Glomerular visceral epithelial cell (primary cell): Measurements from ENCODE around the gene BICD1.
"Not testable (repeated sequence)": the region's sequence is repeated elsewhere in the genome, so short reads cannot be mapped to it uniquely, and the experiment has no call there.

Experiments used
- DNase-seq: peaks from one replicate; pipeline ENCODE4 v3.0.0-alpha.2; 2016; ENCODE audit errors: extremely low spot score

BICD1 gene

DNA sequence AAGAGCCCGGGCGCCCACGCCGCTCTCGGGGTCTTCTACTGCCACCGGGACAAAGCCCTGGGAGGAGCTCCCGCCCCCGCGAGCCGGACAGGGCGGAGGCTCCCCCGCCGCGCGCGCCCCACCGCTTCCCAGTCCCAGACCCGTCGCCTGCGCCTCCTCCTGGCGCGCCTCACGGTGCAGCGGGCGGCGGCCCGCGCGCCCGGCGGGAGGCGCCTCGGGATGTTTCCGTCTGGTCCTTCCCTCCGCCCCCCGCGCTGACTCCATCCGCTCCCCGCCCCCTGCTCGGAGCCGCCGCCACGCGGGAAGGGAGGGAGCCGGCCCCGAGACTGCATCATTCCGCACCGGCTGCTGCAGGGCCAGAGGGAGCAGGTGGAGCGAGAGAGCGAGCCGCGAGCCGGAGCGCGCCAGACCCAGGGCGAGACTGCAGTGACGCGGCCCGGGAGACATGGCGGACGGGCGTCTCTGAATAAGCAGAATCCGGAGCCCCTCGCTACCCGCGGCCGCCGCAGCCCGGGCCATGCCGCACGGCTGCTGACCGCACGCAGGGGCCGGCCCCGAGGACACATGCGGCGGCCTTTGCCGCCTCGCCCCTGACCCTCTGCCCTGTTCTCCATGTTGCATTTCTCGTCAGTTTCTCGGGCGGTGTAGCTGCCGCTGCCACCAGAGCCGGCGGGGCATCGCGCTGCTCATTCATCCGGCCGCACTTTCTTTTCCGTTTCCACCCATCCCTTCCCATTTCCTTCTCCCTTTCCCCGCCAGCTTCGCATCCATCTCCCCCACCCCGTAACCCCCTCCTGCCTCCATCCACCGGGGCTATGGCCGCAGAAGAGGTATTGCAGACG is at the start of gene BICD1:
BICD1 (plus strand) TSS at position 331 of the 842 bp plus-strand sequence; CDS start at position 816, 485 bp downstream.
- DNase-seq: peak; percentile 89

DNA sequence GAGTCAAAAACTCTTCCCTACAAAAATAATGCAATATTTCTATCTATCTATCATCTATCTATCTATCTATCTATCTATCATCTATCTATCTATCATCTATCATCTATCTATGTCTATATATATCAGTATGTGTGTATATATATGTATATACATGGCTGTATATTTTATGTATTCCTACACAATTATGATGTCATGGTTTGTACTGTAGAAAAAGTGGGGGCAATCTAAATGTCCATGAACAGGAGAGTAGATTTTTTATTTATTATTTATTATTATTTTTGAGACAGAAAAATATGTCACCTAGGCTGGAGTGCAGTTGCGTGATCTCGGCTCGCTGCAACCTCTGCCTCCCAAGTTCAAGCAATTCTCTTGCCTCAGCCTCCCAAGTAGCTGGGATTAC is 45.6 kb upstream of the BICD1 start:
- no peak for DNase-seq

DNA sequence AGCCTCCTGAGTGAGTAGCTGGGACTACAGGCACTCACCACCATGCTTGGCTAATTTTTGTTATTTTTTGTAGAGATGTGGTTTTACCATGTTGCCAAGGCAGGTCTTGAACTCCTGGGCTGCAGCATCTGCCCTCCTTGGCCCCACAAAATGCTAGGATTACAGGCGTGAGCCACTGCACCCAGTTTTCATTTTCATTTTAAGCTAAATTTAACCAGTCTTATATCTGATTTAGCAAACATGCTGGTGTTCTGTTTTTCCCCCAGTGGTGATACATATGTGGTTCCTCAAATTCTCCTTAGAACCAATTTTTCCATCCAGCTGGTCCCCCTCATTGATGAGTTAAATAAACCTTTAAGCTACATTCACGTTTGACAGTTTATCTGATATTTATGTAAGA is 43.8 kb upstream of the BICD1 start:
- DNase-seq: peak; percentile 18

DNA sequence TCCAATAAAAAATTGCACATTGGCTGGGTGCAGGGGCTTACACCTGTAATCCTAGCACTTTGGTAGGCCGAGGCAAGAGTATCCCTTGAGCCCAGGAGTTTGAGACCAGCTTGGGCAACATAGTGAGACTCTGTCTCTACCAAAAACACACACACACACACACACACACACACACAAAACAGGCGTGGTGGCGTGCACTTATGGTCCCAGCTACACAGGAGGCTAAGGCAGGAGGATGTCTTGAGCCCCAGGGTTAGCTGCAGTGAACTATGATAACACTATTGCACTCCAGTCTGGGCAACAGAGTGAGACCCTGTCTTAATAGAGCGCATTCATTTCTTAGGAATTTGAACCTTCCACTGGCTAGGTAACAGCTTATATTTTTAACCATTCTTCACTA is 42.9 kb upstream of the BICD1 start:
- DNase-seq: no peak

DNA sequence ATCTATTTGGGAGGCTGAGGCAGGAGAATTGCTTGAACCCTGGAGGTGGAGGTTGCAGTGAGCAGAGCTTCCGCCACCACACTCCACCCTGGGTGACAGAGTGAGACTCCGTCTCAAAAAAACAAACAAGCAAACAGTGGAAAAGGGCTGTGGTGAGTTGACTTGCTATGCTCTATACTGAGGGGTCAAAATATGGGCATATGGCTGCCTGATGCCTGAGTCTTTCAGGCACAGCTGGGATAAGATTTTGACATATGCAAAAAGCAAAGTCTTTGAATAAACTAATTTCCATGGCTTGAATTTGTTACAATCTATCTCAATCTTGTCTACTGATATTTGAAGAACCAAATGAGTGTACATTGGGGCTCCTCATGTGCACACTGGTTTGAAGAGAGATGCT is 40.4 kb upstream of the BICD1 start:
- no peak for DNase-seq

DNA sequence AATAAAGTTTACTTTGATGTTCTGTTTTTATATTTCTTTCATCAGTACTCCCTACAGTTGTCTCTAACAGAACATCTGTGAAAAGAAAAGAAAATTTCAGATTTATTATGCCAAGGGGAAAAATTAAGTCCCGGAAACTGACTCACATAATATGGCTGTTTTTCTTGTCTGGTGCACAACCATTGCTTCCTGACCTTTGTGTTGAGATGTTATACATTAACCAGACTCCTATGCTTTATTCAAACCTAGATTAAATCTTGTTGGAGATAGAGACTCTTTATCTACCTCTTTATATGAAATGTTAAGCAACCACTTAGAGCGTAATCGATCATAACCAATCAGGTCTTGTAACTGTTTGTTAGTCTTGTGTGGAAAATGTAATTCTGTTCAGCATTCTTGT is 37.6 kb upstream of the BICD1 start:
- peak; percentile 56 for DNase-seq

DNA sequence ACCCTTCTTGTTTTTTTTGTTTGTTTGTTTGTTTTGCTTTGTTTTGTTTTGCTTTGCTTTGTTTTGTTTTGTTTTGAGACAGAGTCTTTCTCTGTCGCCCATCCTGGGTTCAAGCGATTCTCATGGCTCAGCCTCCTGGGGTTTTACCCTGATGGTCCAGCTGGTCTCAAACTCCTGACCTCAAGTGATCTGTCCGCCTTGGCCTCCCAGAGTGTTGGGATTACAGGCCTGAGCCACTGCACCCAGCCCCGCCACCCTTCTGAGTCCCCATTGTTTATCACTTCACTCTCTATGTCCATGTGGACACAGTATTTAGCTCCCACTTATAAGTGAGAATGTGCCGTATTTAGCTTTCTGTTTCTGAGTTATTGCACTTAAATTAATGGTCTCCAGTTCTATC is 36.9 kb upstream of the BICD1 start:
- DNase-seq: no peak

DNA sequence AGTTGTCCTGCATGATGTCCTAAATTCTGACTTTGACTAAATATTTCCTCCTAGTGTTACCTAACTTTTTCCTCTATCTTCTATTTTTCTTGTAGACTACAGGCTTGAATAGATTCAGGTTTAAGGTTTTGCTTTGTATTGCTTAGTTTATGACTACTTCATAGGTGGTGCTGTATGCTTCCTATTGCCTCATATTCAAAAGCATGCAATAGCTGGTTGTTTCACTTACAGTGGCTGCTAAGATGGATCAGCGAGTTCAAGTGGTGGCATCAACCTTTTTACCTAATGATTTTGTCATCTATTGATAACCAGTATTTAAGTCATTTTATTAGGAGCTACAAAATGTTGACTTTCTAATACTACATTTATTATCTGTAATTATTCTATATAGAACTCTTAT is 36.3 kb upstream of the BICD1 start:
- no peak for DNase-seq

DNA sequence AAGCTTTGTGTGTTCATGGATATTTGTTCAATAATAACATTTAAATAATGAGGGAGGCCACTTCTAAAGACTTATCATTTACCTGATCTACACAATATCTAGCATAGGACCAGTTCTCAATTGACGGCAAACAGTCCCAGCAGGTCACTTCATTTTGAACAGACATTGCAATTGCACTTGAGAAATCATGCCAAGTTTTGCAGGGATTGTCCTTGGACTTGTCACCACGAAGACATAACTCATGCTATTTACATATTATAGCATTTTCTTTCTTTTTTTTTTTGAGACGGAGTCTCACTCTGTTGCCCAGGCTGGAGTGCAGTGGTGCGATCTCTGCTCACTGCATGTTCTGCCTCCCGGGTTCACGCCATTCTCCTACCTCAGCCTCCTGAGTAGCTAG is 34.5 kb upstream of the BICD1 start:
- DNase-seq: no peak

DNA sequence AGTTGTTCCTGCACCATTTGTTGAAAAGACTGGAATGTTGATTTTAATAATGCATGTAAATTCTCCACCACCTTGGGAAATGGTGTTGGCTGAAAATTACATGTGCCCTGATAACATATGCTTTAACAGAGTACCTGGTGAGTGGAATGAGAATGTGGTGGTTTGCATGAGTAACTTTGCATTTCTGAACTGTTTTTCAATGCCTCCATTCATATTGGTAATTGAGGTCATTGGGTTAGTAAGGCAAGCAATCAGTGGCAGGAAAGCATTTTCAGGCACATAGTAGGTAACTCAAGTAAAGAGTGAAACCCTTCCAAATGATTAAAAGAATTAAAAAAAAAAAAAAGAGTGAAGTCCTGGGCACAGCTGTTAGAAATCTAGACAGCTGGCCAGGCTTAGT is 32.2 kb upstream of the BICD1 start:
- DNase-seq: no peak

DNA sequence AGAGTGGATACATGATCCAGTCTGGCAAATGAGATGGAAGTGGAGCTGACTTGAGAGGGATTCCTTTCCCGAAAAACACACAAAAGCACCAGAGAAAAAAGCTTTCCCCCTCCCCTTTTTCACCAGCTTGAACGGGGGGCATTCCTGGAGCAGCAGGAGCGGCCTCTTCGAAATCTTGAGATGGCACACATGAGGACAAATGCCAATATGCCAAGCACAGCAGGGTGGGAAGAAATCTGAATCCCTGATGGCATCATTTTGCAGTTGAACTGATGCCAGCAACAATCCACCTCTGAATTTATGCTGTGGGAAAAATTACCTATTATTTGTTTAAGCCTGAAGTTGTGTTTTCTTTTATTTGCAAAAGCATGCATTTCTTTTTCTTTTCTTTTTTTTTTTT is 29.7 kb upstream of the BICD1 start:
- no peak for DNase-seq

DNA sequence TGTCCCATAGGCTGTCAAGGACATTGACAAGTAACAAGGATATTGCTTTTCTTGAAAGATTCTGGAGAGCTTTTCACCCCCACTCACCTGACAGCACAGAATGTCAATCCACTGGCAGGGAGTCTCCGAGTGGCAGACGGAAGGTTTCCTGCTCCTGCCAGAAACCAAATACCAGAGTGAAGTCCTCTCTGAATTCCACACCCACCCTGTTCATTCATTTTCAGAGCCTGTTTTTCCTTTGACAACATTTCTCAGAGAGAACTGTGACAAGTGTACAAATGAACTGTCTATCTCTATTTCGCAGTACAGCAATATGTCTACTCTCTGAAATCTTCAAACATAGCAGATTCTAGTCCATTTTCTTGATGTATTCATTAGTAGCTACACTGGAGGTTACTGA is 26.2 kb upstream of the BICD1 start:
- no peak for DNase-seq

DNA sequence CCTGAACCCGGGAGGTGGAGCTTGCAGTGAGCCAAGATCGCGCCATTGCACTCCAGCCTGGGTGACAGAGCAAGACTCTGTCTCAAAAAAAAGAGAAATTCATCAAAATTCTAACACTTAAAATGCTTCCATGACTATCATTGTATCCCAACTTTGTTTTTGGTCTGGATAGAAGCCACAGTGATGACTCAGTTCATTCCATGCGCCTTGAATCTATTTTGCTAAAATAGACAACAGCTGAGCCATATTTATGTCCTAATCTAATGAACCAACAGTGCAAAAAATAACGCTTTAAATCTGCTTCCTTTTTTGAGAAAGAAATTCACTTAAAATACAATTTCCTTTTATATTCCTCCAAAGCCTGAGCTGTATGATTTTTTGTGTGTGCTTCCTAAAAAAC is 23.2 kb upstream of the BICD1 start:
- DNase-seq: peak; percentile 39

DNA sequence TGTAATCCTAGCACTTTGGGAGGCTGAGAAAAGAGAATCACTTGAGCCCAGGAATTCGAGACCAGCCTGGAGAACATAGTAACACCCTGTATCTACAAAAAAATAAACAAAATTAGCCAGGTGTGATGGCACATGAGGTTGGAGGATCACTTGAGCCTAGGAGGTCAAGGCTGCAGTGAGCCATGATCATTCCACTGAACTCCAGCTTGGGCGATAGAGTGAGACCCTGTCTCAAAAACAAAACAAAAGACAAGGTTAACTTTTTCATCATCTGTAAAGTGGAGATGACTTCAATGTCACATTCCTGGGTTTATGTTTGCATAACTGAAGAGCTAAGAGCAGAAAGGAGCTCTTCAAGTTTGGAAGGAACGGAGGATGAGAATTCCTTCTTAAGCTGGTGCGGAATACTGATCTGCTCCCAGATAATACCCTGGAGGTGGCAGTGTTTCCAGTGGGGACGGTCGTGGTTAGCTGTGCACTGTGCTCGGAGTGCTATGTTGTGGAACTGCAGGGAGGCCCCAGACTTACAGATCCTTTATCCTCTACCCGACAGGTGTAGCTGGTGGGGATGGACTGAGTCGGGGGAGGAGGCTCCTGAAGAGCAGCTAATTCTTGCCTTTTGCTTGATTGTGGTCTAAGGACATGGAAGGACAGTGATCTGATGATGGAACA is 22.5 kb upstream of the BICD1 start:
- DNase-seq: no peak

DNA sequence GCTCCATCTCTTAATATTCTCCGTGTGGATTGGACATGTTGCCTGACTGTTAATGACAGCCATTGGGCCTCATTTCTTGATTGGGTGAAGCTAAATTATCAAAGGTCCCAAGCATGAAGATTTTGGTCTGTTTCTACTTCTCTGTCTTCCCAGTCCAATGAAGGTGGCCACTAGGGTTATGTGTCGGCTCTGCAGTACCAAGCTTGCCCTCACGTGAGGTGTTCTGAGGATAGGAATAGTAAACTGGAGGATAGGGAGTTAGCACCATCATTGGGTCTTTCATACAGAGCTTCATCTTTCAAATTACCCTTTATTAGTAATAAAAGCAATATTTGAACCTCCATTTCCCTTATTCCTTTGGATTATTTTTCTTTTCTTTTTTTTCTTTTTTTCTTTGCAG is 21.9 kb upstream of the BICD1 start:
- DNase-seq: no peak

DNA sequence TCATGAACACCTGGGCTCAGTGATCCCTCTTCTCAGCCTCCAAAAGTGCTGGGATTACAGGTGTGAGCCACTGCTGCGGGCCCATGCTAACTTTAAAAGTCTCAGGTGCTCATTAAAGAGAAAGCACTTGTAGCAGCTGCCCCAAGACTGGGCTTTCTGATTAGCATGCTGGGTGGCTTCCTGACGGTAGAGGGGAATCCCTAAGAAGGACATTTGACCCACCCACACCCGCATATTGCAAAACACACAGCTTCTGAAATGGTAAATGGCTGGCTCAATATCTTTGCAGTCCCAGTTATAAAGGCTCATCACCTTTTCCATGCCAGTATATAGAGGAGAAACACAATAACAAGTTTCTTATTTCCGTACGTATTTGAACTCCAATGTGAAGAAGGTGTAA is 19.3 kb upstream of the BICD1 start:
- DNase-seq: no peak

DNA sequence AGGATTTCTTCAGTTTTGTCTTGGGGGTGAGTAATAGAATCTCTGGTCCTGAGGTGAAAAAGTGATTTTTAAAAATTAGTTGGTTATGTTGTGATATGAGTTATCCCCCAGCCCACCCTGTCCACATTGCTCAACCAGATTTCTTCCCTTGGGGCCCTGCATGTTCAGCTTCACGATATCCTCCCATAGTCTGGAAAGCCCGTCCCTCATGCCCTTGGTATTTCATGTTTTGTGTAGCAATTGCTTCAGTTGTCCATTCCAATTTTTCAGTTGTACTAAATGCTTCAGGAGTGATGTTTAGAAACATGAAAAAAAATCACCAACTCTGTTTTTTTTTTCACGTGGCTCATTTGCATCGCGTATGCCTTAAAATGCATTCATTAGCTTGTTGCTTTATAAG is 17.5 kb upstream of the BICD1 start:
- no peak for DNase-seq

DNA sequence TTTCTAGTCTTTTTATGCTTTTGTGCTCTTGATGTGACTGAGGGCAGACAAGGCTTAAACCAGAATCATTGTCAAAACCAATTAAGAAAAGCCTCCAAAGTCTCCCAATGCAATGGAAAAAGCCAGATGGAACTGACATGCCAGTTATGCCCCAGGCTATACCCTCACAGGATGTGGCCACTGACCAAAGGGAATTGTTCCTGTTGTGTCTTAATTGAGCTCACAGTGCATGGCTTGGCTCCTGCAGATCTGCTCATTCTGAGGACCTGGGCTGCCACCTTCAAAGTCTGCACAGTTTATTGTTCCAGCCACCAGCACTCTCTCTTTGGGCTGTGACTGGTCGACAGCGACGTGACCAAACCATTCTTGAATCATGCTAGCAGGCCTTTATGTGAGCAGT is 17.1 kb upstream of the BICD1 start:
- DNase-seq: no peak

DNA sequence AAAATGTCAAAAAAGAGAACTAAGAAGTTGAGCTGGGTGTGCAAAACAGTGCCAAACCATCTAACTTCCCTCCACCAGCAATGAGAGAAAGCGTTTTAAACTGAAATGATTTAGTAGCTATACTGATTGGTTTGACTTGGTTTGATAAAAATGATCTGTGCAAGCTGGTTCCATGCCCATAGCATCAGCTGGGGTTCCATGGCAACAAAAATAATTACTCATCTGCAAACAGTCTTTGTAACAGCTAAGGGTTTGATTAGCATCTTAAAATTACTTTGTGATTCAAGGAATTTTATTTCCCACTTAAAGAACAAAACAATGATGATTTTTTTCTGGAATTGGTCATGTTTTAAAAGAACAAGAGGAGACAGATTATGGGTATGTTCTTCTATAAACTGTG is 15.0 kb upstream of the BICD1 start:
- DNase-seq: no peak

DNA sequence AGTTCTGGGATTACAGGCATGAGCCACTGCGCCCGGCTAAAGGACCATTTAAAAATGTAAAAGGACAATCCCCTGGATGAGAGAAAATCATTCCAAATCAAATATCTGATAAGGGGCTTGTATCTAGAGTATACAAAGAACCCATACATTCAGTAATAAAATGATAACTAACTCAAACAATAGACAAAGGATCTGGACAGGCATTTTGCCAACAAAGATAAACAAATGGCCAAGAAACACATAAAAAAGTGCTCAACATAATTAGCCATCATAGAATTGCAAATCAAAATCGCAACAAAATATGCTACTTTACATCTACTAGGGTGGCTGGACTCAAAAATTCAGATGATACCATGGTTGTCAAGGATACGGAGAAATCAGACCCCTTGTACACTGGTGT is 8.5 kb upstream of the BICD1 start:
- DNase-seq: no peak

DNA sequence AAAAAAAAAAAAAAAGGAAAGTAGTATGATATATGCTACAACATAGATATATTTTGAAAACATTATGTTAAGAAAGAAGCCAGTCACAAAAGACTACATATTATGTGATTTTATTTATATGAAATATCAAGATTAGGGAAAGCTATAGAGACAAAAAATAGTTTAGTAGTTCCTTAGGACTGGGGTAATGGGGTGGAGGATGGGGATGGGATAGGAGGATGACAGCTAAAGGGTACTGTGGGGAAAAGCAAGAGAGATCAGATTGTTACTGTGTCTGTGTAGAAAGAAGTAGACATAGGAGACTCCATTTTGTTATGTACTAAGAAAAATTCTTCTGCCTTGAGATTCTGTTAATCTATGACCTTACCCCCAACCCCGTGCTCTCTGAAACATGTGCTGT is 7.4 kb upstream of the BICD1 start:
- DNase-seq: not testable (repeated sequence)

DNA sequence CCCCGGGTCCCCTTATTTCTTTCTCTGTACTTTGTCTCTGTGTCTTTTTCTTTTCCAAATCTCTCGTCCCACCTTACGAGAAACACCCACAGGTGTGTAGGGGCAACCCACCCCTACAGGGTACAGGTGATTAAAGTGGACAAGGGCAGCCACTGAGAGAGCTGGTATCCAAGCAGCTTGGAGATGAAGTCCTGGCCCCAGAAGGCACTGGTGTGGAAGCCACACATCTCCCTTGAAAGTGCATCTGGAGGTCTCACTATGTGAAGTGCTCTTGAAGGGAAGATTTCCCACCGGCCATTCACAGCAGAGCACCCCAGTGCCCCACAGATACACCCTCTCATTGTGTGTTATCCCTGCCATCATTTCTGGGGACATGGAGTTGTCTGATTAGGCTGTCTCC is 6.3 kb upstream of the BICD1 start:
- DNase-seq: no peak

DNA sequence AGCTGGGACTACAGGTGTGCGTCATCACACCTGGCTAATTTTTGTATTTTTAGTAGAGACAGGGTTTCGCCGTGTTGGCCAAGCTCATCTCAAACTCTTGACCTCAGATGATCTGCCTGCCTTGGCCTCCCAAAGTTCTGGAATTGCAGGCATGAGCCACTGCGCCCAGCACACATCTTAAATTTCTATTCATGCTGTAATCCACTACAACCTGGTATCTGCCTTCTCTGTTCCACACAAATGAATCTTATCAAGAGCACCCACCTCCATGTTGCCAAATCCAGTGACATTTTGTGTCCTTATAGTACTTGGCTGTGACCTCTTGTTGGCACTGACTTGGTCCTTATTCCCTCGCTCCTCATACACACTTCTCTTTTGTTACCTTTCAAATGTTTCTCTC is 5.8 kb upstream of the BICD1 start:
- DNase-seq: no peak

DNA sequence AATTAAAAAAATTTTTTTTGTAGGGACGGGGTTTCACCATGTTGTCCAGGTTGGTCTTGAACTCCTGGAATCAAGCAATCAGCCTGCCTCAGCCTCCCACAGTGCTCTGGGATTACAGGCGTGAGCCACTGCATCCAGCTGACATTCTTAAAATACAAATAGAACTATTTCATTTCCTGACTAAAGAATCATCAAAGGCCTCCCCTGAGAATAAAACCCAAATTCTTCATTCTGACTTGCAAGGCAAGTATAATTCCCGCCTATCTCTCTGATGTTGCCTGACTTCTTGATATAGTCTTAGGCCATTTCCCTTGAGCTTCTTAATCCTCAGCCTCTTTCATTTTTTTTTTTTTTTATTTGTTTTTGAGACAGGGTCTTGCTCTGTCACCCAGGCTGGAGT is 4.4 kb upstream of the BICD1 start:
- no peak for DNase-seq
